H1 (cell line): Measurements from ENCODE around the gene CACNA2D4. TPM values are rescaled to one million over a fixed set of nuclear protein-coding genes. Genes with fewer than 3 reads are reported as not detected.

Experiments
- CTCF ChIA-PET: fragments of 300-600 bp; sonication (Branson Sonifier 250); formaldehyde crosslinking; loops from one replicate; lab custom pipeline; 2021; ENCODE audit not compliant: partially characterized antibody; lab: Charles Lee
- POLR2A ChIA-PET: fragments of 300-600 bp; sonication (Branson Sonifier 250); formaldehyde crosslinking; loops from one replicate; lab custom pipeline; 2021; ENCODE audit warnings: inconsistent platforms; ENCODE audit not compliant: partially characterized antibody; lab: Charles Lee
- DNase-seq, 2 experiments: peaks; one replicate each; pipeline versions ENCODE4 v3.0.0 to v3.0.0-alpha.2; 2010 to 2022; ENCODE audit warnings: low spot score in 2 of 2, low read depth in 1 of 2, mixed read lengths in 1 of 2
- FAIRE-seq: peaks from 2 replicates; lab custom pipeline; 2011; peaks lifted over from hg19 to GRCh38; lab: Jason Lieb, UNC
- H2AFZ ChIP-seq: 2 replicates; pipeline ENCODE4 v1.8.1; 2012; ENCODE audit warnings: low read length, inconsistent platforms
- H2AK5ac ChIP-seq: 2 replicates; pipeline ENCODE4 v1.6.1; 2013; ENCODE audit warnings: low read depth, low read length
- H2BK120ac ChIP-seq: replicated peaks from 2 replicates; pipeline ENCODE3; 2013; ENCODE audit warnings: low read depth, low read length, inconsistent platforms
- H2BK12ac ChIP-seq: 2 replicates; pipeline ENCODE4 v1.6.1; 2013; ENCODE audit warnings: low read depth, low read length
- H2BK15ac ChIP-seq: 2 replicates; pipeline ENCODE4 v1.6.1; 2013; ENCODE audit warnings: low read length
- H2BK20ac ChIP-seq: 2 replicates; pipeline ENCODE4 v1.6.1; 2013; ENCODE audit warnings: low read length
- H2BK5ac ChIP-seq: 2 replicates; pipeline ENCODE4 v1.6.1; 2013; ENCODE audit warnings: low read depth, low read length
- H3K14ac ChIP-seq: 2 replicates; pipeline ENCODE4 v1.6.1; 2013; ENCODE audit warnings: inconsistent platforms; ENCODE audit not compliant: insufficient read length
- H3K18ac ChIP-seq: 2 replicates; pipeline ENCODE4 v1.6.1; 2013; ENCODE audit warnings: low read length; ENCODE audit errors: extremely low read depth
- H3K23ac ChIP-seq: 2 replicates; pipeline ENCODE4 v1.6.1; 2013; ENCODE audit warnings: inconsistent platforms; ENCODE audit not compliant: insufficient read length
- H3K23me2 ChIP-seq: 2 replicates; pipeline ENCODE4 v1.6.1; 2013; ENCODE audit warnings: low read depth, low read length
- H3K27ac ChIP-seq: 2 replicates; pipeline ENCODE4 v1.6.1; 2011; ENCODE audit warnings: low read depth, low read length, inconsistent platforms
- H3K27me3 ChIP-seq, 4 experiments: replicated peaks in 1 of 4; 1 replicate in 1 of 4; 2 replicates in 3 of 4; pipeline versions ENCODE4 v1.6.1 to v1.8.1; 2011 to 2013; ENCODE audit warnings: low read length in 3 of 4, mild to moderate bottlenecking in 3 of 4, inconsistent platforms in 2 of 4, mixed read lengths in 2 of 4, moderate library complexity in 1 of 4; ENCODE audit not compliant: control insufficient read depth in 3 of 4, insufficient read depth in 3 of 4; ENCODE audit errors: extremely low read depth in 1 of 4
- H3K36me3 ChIP-seq, 4 experiments: 2 replicates each; pipeline versions ENCODE4 v1.6.1 to v1.8.1; 2011 to 2013; ENCODE audit warnings: mild to moderate bottlenecking in 4 of 4, low read length in 3 of 4, moderate library complexity in 2 of 4, control low read depth in 1 of 4, inconsistent platforms in 1 of 4; ENCODE audit not compliant: insufficient read depth in 4 of 4, control insufficient read depth in 2 of 4
- H3K4ac ChIP-seq: replicated peaks from 2 replicates; pipeline ENCODE3; 2013; ENCODE audit warnings: low read length, low read depth, mixed read lengths, inconsistent platforms; ENCODE audit not compliant: insufficient read length
- H3K4me1 ChIP-seq, 4 experiments: replicated peaks in 1 of 4; 1 replicate in 1 of 4; 2 replicates in 3 of 4; pipeline versions ENCODE4 v1.6.1 to v1.8.1; 2011 to 2013; ENCODE audit warnings: low read length in 3 of 4, inconsistent platforms in 2 of 4, mixed read lengths in 1 of 4; ENCODE audit not compliant: insufficient read depth in 4 of 4, control insufficient read depth in 3 of 4
- H3K4me2 ChIP-seq, 2 experiments: 2 replicates each; pipeline versions ENCODE4 v1.6.1 to v1.8.1; 2011 to 2013; ENCODE audit warnings: low read depth in 2 of 2, low read length in 2 of 2, control low read depth in 1 of 2, inconsistent platforms in 1 of 2, mild to moderate bottlenecking in 1 of 2; ENCODE audit not compliant: insufficient read depth in 1 of 2
- H3K4me3 ChIP-seq, 4 experiments: fragments of 200-600, 300-600 bp in 1 of 4; sonication (generic), shearing (Covaris generic), sonication (Bioruptor Twin) in 1 of 4; 2 replicates each; pipeline versions ENCODE4 v1.5.1 to v1.8.1; 2011 to 2016; ENCODE audit warnings: low read length in 4 of 4, low read depth in 3 of 4, control low read depth in 2 of 4, inconsistent platforms in 2 of 4, mild to moderate bottlenecking in 2 of 4, mixed read lengths in 1 of 4, moderate library complexity in 1 of 4; ENCODE audit not compliant: insufficient read depth in 2 of 4; ENCODE audit errors: extremely low read depth in 1 of 4
- H3K56ac ChIP-seq: replicated peaks from 2 replicates; pipeline ENCODE3; 2013; ENCODE audit warnings: low read depth, mild to moderate bottlenecking, mixed read lengths, low read length, inconsistent platforms; ENCODE audit not compliant: insufficient read length
- H3K79me1 ChIP-seq: 2 replicates; pipeline ENCODE4 v1.6.1; 2013; ENCODE audit warnings: low read depth, low read length, control low read depth
- H3K79me2 ChIP-seq, 2 experiments: 2 replicates each; pipeline versions ENCODE4 v1.6.1 to v1.8.1; 2012 to 2013; ENCODE audit warnings: low read length in 2 of 2, mild to moderate bottlenecking in 2 of 2, inconsistent platforms in 1 of 2; ENCODE audit not compliant: insufficient read depth in 2 of 2, control insufficient read depth in 1 of 2
- H3K9ac ChIP-seq, 4 experiments: replicated peaks in 1 of 4; 1 replicate in 1 of 4; 2 replicates in 3 of 4; pipeline versions ENCODE4 v1.6.1 to v1.8.1; 2011 to 2013; ENCODE audit warnings: low read depth in 3 of 4, low read length in 3 of 4, control low read depth in 2 of 4, mild to moderate bottlenecking in 2 of 4, moderate library complexity in 2 of 4, inconsistent platforms in 1 of 4; ENCODE audit errors: extremely low read depth in 1 of 4
- H3K9me3 ChIP-seq, 2 experiments: 2 replicates each; pipeline versions ENCODE4 v1.6.1 to v1.8.1; 2012 to 2013; ENCODE audit warnings: mild to moderate bottlenecking in 2 of 2, moderate library complexity in 2 of 2, control low read depth in 1 of 2, inconsistent platforms in 1 of 2, low read depth in 1 of 2, low read length in 1 of 2, mixed read lengths in 1 of 2; ENCODE audit not compliant: insufficient read depth in 2 of 2
- H4K20me1 ChIP-seq, 2 experiments: replicated peaks in 1 of 2; 2 replicates each; pipeline versions ENCODE3 to v1.8.1; 2011 to 2013; ENCODE audit warnings: inconsistent platforms in 2 of 2, low read length in 2 of 2, mild to moderate bottlenecking in 1 of 2; ENCODE audit not compliant: insufficient read depth in 2 of 2, control insufficient read depth in 1 of 2
- H4K5ac ChIP-seq: 2 replicates; pipeline ENCODE4 v1.6.1; 2013; ENCODE audit warnings: low read length, low read depth, mixed read lengths, inconsistent platforms; ENCODE audit not compliant: insufficient read length
- H4K8ac ChIP-seq: 2 replicates; pipeline ENCODE4 v1.8.0; 2013; ENCODE audit warnings: mild to moderate bottlenecking, moderate library complexity, low read length, inconsistent platforms; ENCODE audit not compliant: insufficient read depth; ENCODE audit errors: extremely low read depth
- H4K91ac ChIP-seq: replicated peaks from 2 replicates; pipeline ENCODE3; 2013; ENCODE audit warnings: low read length, mixed read lengths, inconsistent platforms; ENCODE audit not compliant: insufficient read length
- WGBS, 2 experiments: shearing (Covaris generic) in 1 of 2; methylation state at CpG; one replicate each; pipeline versions ENCODE4 v1.1.6 to v1.1.7; 2013 to 2015; ENCODE audit warnings: low lambda C conversion rate in 2 of 2, mixed read lengths in 2 of 2, inconsistent platforms in 1 of 2, low coverage in 1 of 2, missing lambda C conversion rate in 1 of 2; ENCODE audit not compliant: insufficient replicate concordance in 2 of 2, insufficient coverage in 1 of 2, insufficient read length in 1 of 2; ENCODE audit errors: extremely low coverage in 1 of 2, missing lambda C conversion rate in 1 of 2; 5-methylcytosine and 5-hydroxymethylcytosine counted together
- polyA plus RNA-seq, 7 experiments: library from polyadenylated mRNA; depleted of rRNA in 3 of 7; stranded (reverse) in 5 of 7; unstranded in 2 of 7; fragments of >200 nt in 5 of 7; fragments of 200-250 nt in 2 of 7; gene quantifications; 1 replicate in 5 of 7; 2 replicates in 1 of 7; 4 replicates in 1 of 7; pipeline versions ENCODE4 v1.2.1 to v1.2.3, GENCODE V29; 2011 to 2013; ENCODE audit warnings: missing spikeins in 2 of 7, mixed read lengths in 2 of 7
- total RNA-seq: library from RNA; stranded (reverse); fragmentation: NEBNext Ultra II Directional; extraction: Animal tissue kit (Norgen Biotek cat#: 25700); gene quantifications from 2 replicates; pipeline ENCODE4 v1.2.1, GENCODE V29; 2021

Gene CACNA2D4
- total and polyA plus RNA-seq, 2 of the 8 experiments (the other 6 are each of a cell fraction or from before 2014, with no cell fraction given), result 0.44 to 0.88 TPM

- CTCF ChIA-PET, result interaction anchor here (0.6 to 2.3 kb wide), 5 partner anchors 13 to 332 kb away, joined by 3 to 10 read pairs (median 3); no protein-coding TSS in a partner anchor
- no peaks in the 10 kb centered on the region for H3K4me1 ChIP-seq
- H4K91ac ChIP-seq, result no peak overlapping the region
- WGBS, 2 experiments, result 80% methylated on average over 10 of the region's 10 CpGs; no CpG with 5 or more reads in 1 of the 2 experiments
- no peak overlapping the region for H2BK15ac ChIP-seq
- H3K4me2 ChIP-seq, result no peak overlapping the region
- no peak overlapping the region for H4K5ac ChIP-seq
- no peaks in the 10 kb centered on the region for H4K20me1 ChIP-seq
- POLR2A ChIA-PET, result no interaction called here
- H3K27me3 ChIP-seq, result no peaks in the 10 kb centered on the region
- no peak overlapping the region for H3K4ac ChIP-seq
- no peak overlapping the region for H3K9ac ChIP-seq
- no peak overlapping the region for H3K27ac ChIP-seq
- H2BK12ac ChIP-seq, result no peak overlapping the region
- H2BK20ac ChIP-seq, result no peak overlapping the region
- H3K23me2 ChIP-seq, result no peaks in the 10 kb centered on the region
- no peaks in the 10 kb centered on the region for H3K79me1 ChIP-seq
- H3K9me3 ChIP-seq, result no peaks in the 10 kb centered on the region
- H3K14ac ChIP-seq, result no peak overlapping the region
- no peak overlapping the region for H4K8ac ChIP-seq
- no peak for FAIRE-seq
- H3K18ac ChIP-seq, result no peak overlapping the region
- H3K36me3 ChIP-seq, result no peaks in the 10 kb centered on the region
- DNase-seq, result peak in 1 of 2 experiments; percentile 27
- no peak overlapping the region for H2BK120ac ChIP-seq
- H2AFZ ChIP-seq, result no peak overlapping the region
- H3K23ac ChIP-seq, result no peak overlapping the region
- no peak overlapping the region for H3K4me3 ChIP-seq
- H2AK5ac ChIP-seq, result no peak overlapping the region
- no peaks in the 10 kb centered on the region for H3K79me2 ChIP-seq
- no peak overlapping the region for H2BK5ac ChIP-seq
- H3K56ac ChIP-seq, result no peak overlapping the region
These were observed 38.8 kb downstream of the CACNA2D4 start for GRCh38 chr12:1879633-1880032.
